GM21737 (cell line): ENCODE results near the gene ADAMTS6.
"Not testable (repeated sequence)": the region's sequence is repeated elsewhere in the genome, so short reads cannot be mapped to it uniquely, and the experiment has no call there.

Experiments
- ATAC-seq: cut with Tn5 transposase; IDR thresholded peaks from one replicate; pipeline ENCODE4 v1.9.1; 2021; ENCODE audit warnings: mild to moderate bottlenecking, moderate library complexity; ENCODE audit not compliant: unreplicated experiment

The ADAMTS6 gene

GRCh38 chr5:65199993-65200675 lies 281.6 kb downstream of the ADAMTS6 start:
- ATAC-seq: no peak

- ATAC-seq: no peak
Measured at GRCh38 chr5:65198456-65199120, 283.1 kb downstream of the ADAMTS6 start.

GRCh38 chr5:65197531-65198455 lies 283.9 kb downstream of the ADAMTS6 start:
- ATAC-seq: no peak

GRCh38 chr5:65194871-65195270 lies 286.8 kb downstream of the ADAMTS6 start:
- ATAC-seq: no peak

GRCh38 chr5:65192331-65192730 lies 289.4 kb downstream of the ADAMTS6 start:
- no peak for ATAC-seq

GRCh38 chr5:65191554-65192135 lies 290.1 kb downstream of the ADAMTS6 start:
- no peak for ATAC-seq

- peak; percentile 48 for ATAC-seq
Measured at GRCh38 chr5:65190328-65191053, 291.2 kb downstream of the ADAMTS6 start.

- no peak for ATAC-seq
Measured at GRCh38 chr5:65186646-65187227, 295.0 kb downstream of the ADAMTS6 start.

GRCh38 chr5:65185468-65185867 lies 296.3 kb downstream of the ADAMTS6 start:
- no peak for ATAC-seq

- ATAC-seq: no peak
Measured at GRCh38 chr5:65184780-65185179, 296.9 kb downstream of the ADAMTS6 start.

GRCh38 chr5:65174231-65174630 lies 307.5 kb downstream of the ADAMTS6 start:
- not testable (repeated sequence) for ATAC-seq

GRCh38 chr5:65173130-65173525 lies 308.6 kb downstream of the ADAMTS6 start:
- no peak for ATAC-seq

- peak; percentile 77 for ATAC-seq
Measured at GRCh38 chr5:65172486-65173129, 309.1 kb downstream of the ADAMTS6 start.

GRCh38 chr5:65171645-65172044 lies 310.1 kb downstream of the ADAMTS6 start:
- ATAC-seq: no peak

GRCh38 chr5:65163698-65164097 lies 318.0 kb downstream of the ADAMTS6 start:
- ATAC-seq: no peak

- ATAC-seq: no peak
Measured at GRCh38 chr5:65161655-65162054, 320.1 kb downstream of the ADAMTS6 start.

GRCh38 chr5:65157906-65158603 lies 323.7 kb downstream of the ADAMTS6 start:
- no peak for ATAC-seq

- no peak for ATAC-seq
Measured at GRCh38 chr5:65156933-65157332, 324.8 kb downstream of the ADAMTS6 start.

GRCh38 chr5:65152131-65152530 lies 329.6 kb downstream of the ADAMTS6 start:
- ATAC-seq: no peak
